Activated CD8-positive, alpha-beta memory T cell treated with anti-CD3 and anti-CD28 coated beads, Interleukin-2, amount 50 U/mL, for 4 hours (primary cell): ENCODE data around the gene COL8A2.
A peak's percentile ranks its signal among the peaks of the same experiment; 100 is the strongest.

Experiments
- DNase-seq: peaks from one replicate; pipeline ENCODE4 v3.0.0-alpha.2; 2020

The COL8A2 gene

GRCh38 chr1:36088577-36089392, 36.2 kb downstream of the COL8A2 start, which contains the start of gene ADPRS:
TSS of gene ADPRS (plus strand) at chr1:36088892. CDS start at chr1:36088905, 13 bp downstream.
- DNase-seq: peak; percentile 90

- DNase-seq: no peak
Observed at GRCh38 chr1:36088265-36088576, 36.8 kb downstream of the COL8A2 start.

- DNase-seq: no peak
Observed at GRCh38 chr1:36087233-36088123, 37.5 kb downstream of the COL8A2 start.

GRCh38 chr1:36086529-36087232, 38.3 kb downstream of the COL8A2 start:
- DNase-seq: no peak

GRCh38 chr1:36085686-36086526, 39.1 kb downstream of the COL8A2 start:
- DNase-seq: no peak

GRCh38 chr1:36085126-36085525, 39.9 kb downstream of the COL8A2 start:
- DNase-seq: no peak

- DNase-seq: no peak
Observed at GRCh38 chr1:36084497-36085115, 40.4 kb downstream of the COL8A2 start.

GRCh38 chr1:36083635-36084496, 41.2 kb downstream of the COL8A2 start, which contains the start of gene TEKT2:
TSS of gene TEKT2 (plus strand) at chr1:36084094. CDS start at chr1:36084922, 828 bp downstream.
- no peak for DNase-seq

GRCh38 chr1:36083219-36083618, 41.8 kb downstream of the COL8A2 start:
- DNase-seq: no peak

- no peak for DNase-seq
Observed at GRCh38 chr1:36081926-36082485, 43.0 kb downstream of the COL8A2 start.

GRCh38 chr1:36080801-36081200, 44.2 kb downstream of the COL8A2 start:
- no peak for DNase-seq

- DNase-seq: no peak
Observed at GRCh38 chr1:36080236-36080635, 44.8 kb downstream of the COL8A2 start.

GRCh38 chr1:36076979-36077573, 47.9 kb downstream of the COL8A2 start:
- no peak for DNase-seq

- DNase-seq: no peak
Observed at GRCh38 chr1:36070349-36070748, 54.7 kb downstream of the COL8A2 start.

- DNase-seq: no peak
Observed at GRCh38 chr1:36068866-36069265, 56.2 kb downstream of the COL8A2 start.

- no peak for DNase-seq
Observed at GRCh38 chr1:36067871-36068270, 57.2 kb downstream of the COL8A2 start.

GRCh38 chr1:36062315-36062714, 62.7 kb downstream of the COL8A2 start:
- DNase-seq: no peak

- DNase-seq: no peak
Observed at GRCh38 chr1:36055706-36056105, 69.3 kb downstream of the COL8A2 start.

GRCh38 chr1:36053978-36054377, 71.0 kb downstream of the COL8A2 start:
- DNase-seq: no peak

GRCh38 chr1:36051821-36052220, 73.2 kb downstream of the COL8A2 start:
- no peak for DNase-seq
